C4-2B (cell line): Measurements from ENCODE around the gene ZNF778.
"Not testable (repeated sequence)": the region's sequence is repeated elsewhere in the genome, so short reads cannot be mapped to it uniquely, and the experiment has no call there.

ENCODE experiments used
- H3K27ac ChIP-seq: fragments of 450-650 bp; 2 replicates; pipeline ENCODE4 v1.5.1; 2017
- CTCF ChIP-seq: fragments of 450-650 bp; conservative IDR thresholded peaks from 2 replicates; pipeline ENCODE4 v1.5.1; 2017; ENCODE audit warnings: mild to moderate bottlenecking
- ZFX ChIP-seq: fragments of 450-650 bp; IDR thresholded peaks from 2 replicates; pipeline ENCODE4 v1.6.1; 2017

ZNF778 gene

DNA sequence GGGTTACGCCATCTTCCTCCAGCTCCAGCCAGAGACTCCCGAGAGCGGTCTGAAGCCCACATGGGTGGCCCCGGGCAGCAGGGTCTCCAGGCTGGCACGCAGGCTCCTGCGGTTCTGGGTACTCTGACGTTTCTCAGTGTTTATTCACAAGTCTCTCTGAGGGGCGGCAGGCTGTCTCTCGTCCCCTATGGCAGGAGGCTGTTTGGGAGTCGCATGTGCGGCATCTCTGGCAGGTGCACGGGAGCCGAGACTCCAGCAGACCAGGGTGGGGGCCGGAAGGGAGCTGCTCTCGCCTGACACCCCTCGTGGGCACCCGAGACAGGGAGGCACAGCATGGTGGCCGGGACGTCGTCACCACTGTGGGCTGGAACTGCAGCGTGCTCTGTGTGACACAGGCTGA, 48.1 kb downstream of the ZNF778 start:
- TF ChIP-seq ZFX, result no peak
- no peak for TF ChIP-seq CTCF
- no peak overlapping the region for H3K27ac ChIP-seq

- no peak overlapping the region for H3K27ac ChIP-seq
- TF ChIP-seq ZFX (no peak), CTCF (no peak)
Observed at GRCh38 chr16:89266521-89267134, 49.1 kb downstream of the ZNF778 start.

- not testable (repeated sequence) for H3K27ac ChIP-seq
Observed at GRCh38 chr16:89267746-89268145, 50.2 kb downstream of the ZNF778 start.

- TF ChIP-seq ZFX (no peak), CTCF (no peak)
- no peak overlapping the region for H3K27ac ChIP-seq
Observed at GRCh38 chr16:89268585-89268984, 51.1 kb downstream of the ZNF778 start.

DNA sequence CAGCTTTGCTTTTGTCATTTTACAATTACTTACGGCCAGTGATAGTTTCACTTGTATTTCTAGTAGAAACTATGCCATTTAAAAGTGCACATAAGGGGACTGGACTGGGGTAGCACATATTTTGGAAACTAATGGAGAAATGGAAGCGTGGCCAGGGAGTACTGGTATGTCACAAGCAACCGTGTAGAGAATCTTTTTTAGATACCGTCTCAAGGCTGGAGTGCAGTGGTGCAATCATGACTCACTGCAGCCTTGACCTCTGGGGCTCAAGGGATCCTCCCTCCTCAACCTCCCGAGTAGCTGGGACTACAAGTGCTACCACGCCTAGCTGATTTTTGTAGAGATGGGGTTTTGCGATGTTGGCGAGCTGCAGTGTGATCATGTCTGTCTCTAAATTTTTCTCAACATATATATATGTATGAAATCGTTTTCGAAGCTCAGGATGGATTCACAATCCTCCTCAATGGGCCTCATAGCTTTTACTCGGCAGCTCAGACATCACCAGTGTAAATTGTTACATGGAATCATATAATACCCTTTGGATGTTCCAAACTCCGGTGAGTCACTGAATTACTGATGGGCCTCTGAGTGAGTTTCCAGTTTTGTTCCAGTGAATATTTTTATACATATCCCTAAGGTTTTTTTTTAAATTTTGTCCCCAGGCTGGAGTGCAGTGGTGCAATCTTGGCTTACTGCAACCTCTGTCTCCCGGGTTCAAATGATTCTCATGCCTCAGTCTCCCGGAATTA, 51.7 kb downstream of the ZNF778 start:
- H3K27ac ChIP-seq, result no peak overlapping the region
- no peak for TF ChIP-seq CTCF
- TF ChIP-seq ZFX, result no peak

DNA sequence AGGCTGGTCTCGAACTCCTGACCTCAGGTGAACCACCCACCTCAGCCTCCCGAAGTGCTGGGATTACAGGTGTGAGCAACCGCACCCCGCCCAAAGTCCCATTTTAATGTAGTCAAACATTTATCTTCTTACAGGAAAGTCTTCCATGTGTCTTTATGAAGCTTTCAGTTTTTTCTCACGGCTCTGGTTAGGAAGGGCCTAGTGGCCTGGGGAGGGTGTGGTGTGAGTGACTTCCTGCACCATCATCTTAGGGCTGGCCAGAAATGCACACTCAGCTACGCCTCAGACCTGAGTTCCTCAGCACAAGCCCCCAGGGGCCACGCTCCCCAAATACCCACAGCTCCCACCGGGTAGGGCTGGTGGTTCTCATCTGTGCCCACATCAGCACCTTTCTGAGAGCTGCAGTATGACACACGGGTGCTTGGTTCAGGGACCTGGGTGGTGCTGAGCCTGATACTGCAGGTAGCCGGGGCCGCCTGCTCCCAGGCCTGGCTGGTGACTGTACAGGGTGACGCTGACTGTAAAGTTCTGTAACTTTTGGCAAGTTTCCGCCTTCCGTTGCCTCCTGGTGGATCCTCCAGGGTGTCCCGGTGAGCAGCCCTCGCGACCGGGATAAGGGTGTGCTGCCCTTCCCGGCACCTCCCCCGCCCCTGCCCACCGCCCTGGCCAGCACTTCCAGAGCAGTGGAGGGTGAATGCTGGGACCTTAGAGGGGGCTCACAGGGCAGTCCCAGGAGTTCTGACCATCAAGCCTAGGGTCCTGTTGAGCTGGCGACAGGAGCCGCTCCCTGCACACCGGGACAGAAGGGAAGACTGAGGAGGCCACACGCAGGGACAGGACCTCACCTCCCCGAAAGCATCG, 52.5 kb downstream of the ZNF778 start:
- TF ChIP-seq ZFX (no peak), CTCF (no peak)
- H3K27ac ChIP-seq, result no peak overlapping the region

DNA sequence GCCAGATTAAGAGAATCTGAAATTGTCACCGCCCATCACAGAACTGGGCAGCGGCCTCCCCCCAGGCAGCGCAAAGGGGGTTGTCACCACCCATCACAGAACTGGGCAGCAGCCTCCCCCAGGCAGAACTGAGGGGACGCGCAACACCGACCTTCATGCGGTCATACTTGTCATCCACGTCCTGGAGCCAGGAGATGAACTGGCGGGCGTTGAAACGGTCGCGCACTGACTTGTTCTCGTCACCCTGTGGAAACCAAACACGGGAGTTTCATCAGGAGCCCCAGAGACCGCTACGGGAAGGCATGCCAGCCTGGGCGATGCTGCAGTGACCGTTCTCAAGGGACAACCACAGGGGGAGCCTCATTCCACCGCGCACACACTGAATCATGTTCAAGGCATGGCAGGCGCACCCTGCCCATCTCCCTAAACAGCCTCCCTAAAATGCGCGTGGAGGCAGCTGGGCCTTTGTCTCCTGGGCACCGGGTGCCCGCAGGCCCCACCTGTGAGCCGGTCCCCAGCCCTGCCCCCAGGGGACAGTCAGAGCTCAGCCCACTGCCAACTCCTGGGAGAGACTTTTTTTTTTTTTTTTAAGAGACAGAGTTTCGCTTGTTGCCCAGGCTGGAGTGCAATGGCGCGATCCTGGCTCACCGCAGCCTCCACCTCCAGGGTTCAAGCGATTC, 53.3 kb downstream of the ZNF778 start:
- no peak overlapping the region for H3K27ac ChIP-seq
- TF ChIP-seq CTCF (no peak), ZFX (no peak)
